ENCODE data around the gene CRYBG3. TPM values are rescaled to one million over a fixed set of nuclear protein-coding genes. Genes with fewer than 3 reads are reported as not detected.

CRYBG3 gene
- total RNA-seq, 4 donors from 2014 or later: 27.9 to 35.4 (median 31.9) TPM

GRCh38 chr3:97810779-97811390, 10.9 kb upstream of the CRYBG3 start:
- intact Hi-C loops (cut with DNase I; ENCODE audit: low total_unique reads): no loop called here
- 43 to 52% methylated on average over 2 of the region's 2 CpGs for WGBS, 2 donors
- H3K4me3 ChIP-seq (ENCODE audit: low read depth, poor library complexity, severe bottlenecking): no peak overlapping the region
- TF ChIP-seq CTCF (IDR thresholded peaks at IDR 0.05) (no peak), POLR2A (IDR thresholded peaks at IDR 0.05) (no peak)
- DNase-seq (ENCODE audit: low spot score in 2 of 2): no peak

- 0 to 77% methylated on average over 1 of the region's 1 CpG for WGBS, 2 donors
- no peak overlapping the region for H3K4me3 ChIP-seq (ENCODE audit: low read depth, poor library complexity, severe bottlenecking)
- intact Hi-C loops (cut with DNase I; ENCODE audit: low total_unique reads): no loop called here
- no peak for DNase-seq (ENCODE audit: low spot score in 2 of 2)
- TF ChIP-seq POLR2A (IDR thresholded peaks at IDR 0.05): no peak
- no peak for TF ChIP-seq CTCF (IDR thresholded peaks at IDR 0.05)
Measured at GRCh38 chr3:97815149-97815917, 6.5 kb upstream of the CRYBG3 start.

GRCh38 chr3:97816811-97817210, 5.0 kb upstream of the CRYBG3 start:
- TF ChIP-seq POLR2A (IDR thresholded peaks at IDR 0.05) (no peak), CTCF (IDR thresholded peaks at IDR 0.05) (no peak)
- DNase-seq (ENCODE audit: low spot score in 2 of 2): no peak
- no peak overlapping the region for H3K4me3 ChIP-seq (ENCODE audit: low read depth, poor library complexity, severe bottlenecking)
- WGBS, 2 donors: 89 to 90% methylated on average over 2 of the region's 2 CpGs
- intact Hi-C loops (cut with DNase I; ENCODE audit: low total_unique reads): no loop called here

- 75 to 81% methylated on average over 3 of the region's 3 CpGs for WGBS, 2 donors
- no peak overlapping the region for H3K4me3 ChIP-seq (ENCODE audit: low read depth, poor library complexity, severe bottlenecking)
- intact Hi-C loops (cut with DNase I; ENCODE audit: low total_unique reads): no loop called here
- DNase-seq (ENCODE audit: low spot score in 2 of 2): no peak
- TF ChIP-seq POLR2A (IDR thresholded peaks at IDR 0.05): no peak
- no peak for TF ChIP-seq CTCF (IDR thresholded peaks at IDR 0.05)
Measured at GRCh38 chr3:97817965-97818364, 3.8 kb upstream of the CRYBG3 start.

GRCh38 chr3:97820780-97821179, 1.0 kb upstream of the CRYBG3 start:
- intact Hi-C loops (cut with DNase I; ENCODE audit: low total_unique reads): no loop called here
- no peak for DNase-seq (ENCODE audit: low spot score in 2 of 2)
- TF ChIP-seq POLR2A (IDR thresholded peaks at IDR 0.05) (no peak), CTCF (IDR thresholded peaks at IDR 0.05) (no peak)
- H3K4me3 ChIP-seq (ENCODE audit: low read depth, poor library complexity, severe bottlenecking): no peak overlapping the region
- WGBS, 2 donors: 85 to 88% methylated on average over 5 of the region's 5 CpGs
